DND-41 (cell line): ENCODE results near the gene CARNS1.
A peak's percentile ranks its signal among the peaks of the same experiment; 100 is the strongest.

Experiments
- ATAC-seq: fragments of 200-7000 bp; cut with Tn5 transposase; 3 replicates; pipeline ENCODE4 v1.9.1; 2021; ENCODE audit warnings: low read depth; ENCODE audit not compliant: insufficient read depth
- DNase-seq: peaks from one replicate; pipeline ENCODE4 v3.0.0-alpha.2; 2020
- H2AFZ ChIP-seq: 2 replicates; pipeline ENCODE4 v1.6.0; 2012; ENCODE audit warnings: low read depth, low read length
- H3K27ac ChIP-seq: 2 replicates; pipeline ENCODE4 v1.5.1; 2012; ENCODE audit warnings: low read length, inconsistent platforms
- H3K27me3 ChIP-seq: fragments of 200-600 bp; sonication (generic); 2 replicates; pipeline ENCODE4 v1.6.0; 2012; ENCODE audit warnings: low read length, mild to moderate bottlenecking, inconsistent platforms; ENCODE audit not compliant: insufficient read depth, poor library complexity
- H3K36me3 ChIP-seq: 2 replicates; pipeline ENCODE4 v1.5.1; 2012; ENCODE audit warnings: low read length, inconsistent platforms; ENCODE audit not compliant: insufficient read depth
- H3K4me1 ChIP-seq: 2 replicates; pipeline ENCODE4 v1.5.1; 2012; ENCODE audit warnings: mild to moderate bottlenecking, low read length; ENCODE audit not compliant: insufficient read depth
- H3K4me2 ChIP-seq: 2 replicates; pipeline ENCODE4 v1.6.0; 2012; ENCODE audit warnings: mild to moderate bottlenecking, moderate library complexity, low read length, inconsistent platforms; ENCODE audit not compliant: insufficient read depth
- H3K4me3 ChIP-seq, 2 experiments: fragments of 200-600 bp in 1 of 2; shearing (Covaris generic) in 1 of 2; 2 replicates each; pipeline ENCODE4 v1.5.1; 2012 to 2016; ENCODE audit warnings: inconsistent platforms in 2 of 2, low read length in 2 of 2, mild to moderate bottlenecking in 2 of 2, low read depth in 1 of 2, moderate library complexity in 1 of 2
- H3K79me2 ChIP-seq: 2 replicates; pipeline ENCODE4 v1.6.0; 2012; ENCODE audit warnings: low read length, inconsistent platforms; ENCODE audit not compliant: insufficient read depth
- H3K9ac ChIP-seq: 2 replicates; pipeline ENCODE4 v1.6.0; 2012; ENCODE audit warnings: low read depth, mild to moderate bottlenecking, inconsistent platforms, low read length, moderate library complexity
- H3K9me3 ChIP-seq: 2 replicates; pipeline ENCODE4 v1.5.1; 2012; ENCODE audit warnings: low read length, moderate library complexity, mild to moderate bottlenecking, inconsistent platforms; ENCODE audit not compliant: insufficient read depth, severe bottlenecking
- H4K20me1 ChIP-seq: 2 replicates; pipeline ENCODE4 v1.6.0; 2012; ENCODE audit warnings: low read length; ENCODE audit not compliant: insufficient read depth
- EZH2 ChIP-seq: IDR thresholded peaks from 3 replicates; pipeline ENCODE4 v1.6.1; 2012; ENCODE audit warnings: borderline replicate concordance, low read depth, mild to moderate bottlenecking, moderate library complexity, low read length, inconsistent platforms; ENCODE audit not compliant: severe bottlenecking
- TF ChIP-seq, protein P1 (sequence below): IDR thresholded peaks from 2 replicates; pipeline ENCODE4 v1.5.1; 2012; ENCODE audit warnings: borderline replicate concordance, low read length, moderate library complexity, mild to moderate bottlenecking; ENCODE audit not compliant: poor library complexity, severe bottlenecking; ENCODE audit errors: extremely low read depth

Gene CARNS1

DNA sequence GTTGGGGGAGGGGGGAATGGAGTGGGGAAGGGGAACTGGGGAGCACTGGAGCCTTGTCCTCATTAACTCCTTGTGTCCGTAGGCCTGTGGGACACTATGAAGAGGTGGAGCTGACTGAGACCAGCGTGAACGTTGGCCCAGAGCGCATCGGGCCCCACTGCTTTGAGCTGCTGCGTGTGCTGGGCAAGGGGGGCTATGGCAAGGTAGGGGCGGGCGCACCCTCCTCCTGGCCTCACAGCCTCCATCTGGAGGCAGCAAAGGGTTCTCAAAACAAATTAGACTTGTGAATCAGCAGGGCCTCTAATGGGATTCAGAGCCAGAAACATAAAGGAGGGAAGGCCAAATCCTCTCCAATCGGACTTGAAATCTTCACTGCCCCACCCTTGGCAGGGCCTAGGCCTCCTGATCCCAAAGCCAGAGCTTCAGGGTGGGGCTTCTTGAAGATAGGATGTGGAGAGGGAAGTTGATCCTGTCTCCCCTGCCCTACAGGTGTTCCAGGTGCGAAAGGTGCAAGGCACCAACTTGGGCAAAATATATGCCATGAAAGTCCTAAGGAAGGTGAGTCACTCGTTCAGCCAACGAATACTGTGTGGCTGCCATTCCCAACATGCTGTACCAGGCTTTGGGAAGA is 13.7 kb downstream of the CARNS1 start:
- DNase-seq (peak; percentile 15), ATAC-seq (no peak)
- peak overlapping the region; percentile 74 for H3K9ac ChIP-seq
- H3K36me3 ChIP-seq, result peaks cover 42% of the 10 kb centered on the region
- H4K20me1 ChIP-seq, result peaks cover 34% of the 10 kb centered on the region
- H3K9me3 ChIP-seq, result no peaks in the 10 kb centered on the region
- peaks cover 60% of the 10 kb centered on the region for H3K79me2 ChIP-seq
- TF ChIP-seq, protein P1, sequence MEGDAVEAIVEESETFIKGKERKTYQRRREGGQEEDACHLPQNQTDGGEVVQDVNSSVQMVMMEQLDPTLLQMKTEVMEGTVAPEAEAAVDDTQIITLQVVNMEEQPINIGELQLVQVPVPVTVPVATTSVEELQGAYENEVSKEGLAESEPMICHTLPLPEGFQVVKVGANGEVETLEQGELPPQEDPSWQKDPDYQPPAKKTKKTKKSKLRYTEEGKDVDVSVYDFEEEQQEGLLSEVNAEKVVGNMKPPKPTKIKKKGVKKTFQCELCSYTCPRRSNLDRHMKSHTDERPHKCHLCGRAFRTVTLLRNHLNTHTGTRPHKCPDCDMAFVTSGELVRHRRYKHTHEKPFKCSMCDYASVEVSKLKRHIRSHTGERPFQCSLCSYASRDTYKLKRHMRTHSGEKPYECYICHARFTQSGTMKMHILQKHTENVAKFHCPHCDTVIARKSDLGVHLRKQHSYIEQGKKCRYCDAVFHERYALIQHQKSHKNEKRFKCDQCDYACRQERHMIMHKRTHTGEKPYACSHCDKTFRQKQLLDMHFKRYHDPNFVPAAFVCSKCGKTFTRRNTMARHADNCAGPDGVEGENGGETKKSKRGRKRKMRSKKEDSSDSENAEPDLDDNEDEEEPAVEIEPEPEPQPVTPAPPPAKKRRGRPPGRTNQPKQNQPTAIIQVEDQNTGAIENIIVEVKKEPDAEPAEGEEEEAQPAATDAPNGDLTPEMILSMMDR, result no peak
- no peak for TF ChIP-seq EZH2
- H3K27ac ChIP-seq, result peak overlapping the region; percentile 97
- H3K4me1 ChIP-seq, result peaks cover 55% of the 10 kb centered on the region
- peak overlapping the region; percentile 88 to 90 for H3K4me3 ChIP-seq
- peak overlapping the region; percentile 80 for H3K4me2 ChIP-seq
- no peaks in the 10 kb centered on the region for H3K27me3 ChIP-seq
- no peak overlapping the region for H2AFZ ChIP-seq

DNA sequence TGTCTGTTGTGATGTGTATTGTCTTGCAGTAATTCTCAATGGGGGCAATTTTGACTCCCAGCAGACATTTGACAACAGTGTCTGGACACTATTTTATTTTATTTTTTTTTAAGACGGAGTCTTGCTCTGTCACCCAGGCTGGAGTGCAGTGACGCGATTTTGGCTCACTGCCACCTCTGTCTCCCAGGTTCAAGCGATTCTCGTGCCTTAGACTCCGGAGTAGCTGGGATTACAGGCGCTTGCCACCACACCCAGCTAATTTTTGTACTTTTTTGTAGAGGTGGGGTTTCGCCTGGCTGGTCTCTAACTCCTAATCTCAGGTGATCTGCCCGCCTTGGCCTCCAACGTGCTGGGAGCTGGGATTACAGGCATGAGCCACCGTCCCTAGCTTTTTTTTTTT is 14.2 kb downstream of the CARNS1 start:
- Histone ChIP-seq H3K4me3 (peak overlapping the region in 1 of 2 experiments; percentile 90; a peak in 1 of 4 replicates), H3K9me3 (no peaks in the 10 kb centered on the region), H3K79me2 (peaks cover 65% of the 10 kb centered on the region), H2AFZ (no peak overlapping the region), H4K20me1 (peaks cover 39% of the 10 kb centered on the region), H3K36me3 (peaks cover 48% of the 10 kb centered on the region), H3K9ac (peak overlapping the region; percentile 74), H3K27ac (no peak overlapping the region), H3K27me3 (no peaks in the 10 kb centered on the region), H3K4me2 (peak overlapping the region; percentile 80), H3K4me1 (peaks cover 61% of the 10 kb centered on the region)
- TF ChIP-seq, protein P1, result no peak
- TF ChIP-seq EZH2, result no peak
- DNase-seq, result no peak
- no peak for ATAC-seq

DNA sequence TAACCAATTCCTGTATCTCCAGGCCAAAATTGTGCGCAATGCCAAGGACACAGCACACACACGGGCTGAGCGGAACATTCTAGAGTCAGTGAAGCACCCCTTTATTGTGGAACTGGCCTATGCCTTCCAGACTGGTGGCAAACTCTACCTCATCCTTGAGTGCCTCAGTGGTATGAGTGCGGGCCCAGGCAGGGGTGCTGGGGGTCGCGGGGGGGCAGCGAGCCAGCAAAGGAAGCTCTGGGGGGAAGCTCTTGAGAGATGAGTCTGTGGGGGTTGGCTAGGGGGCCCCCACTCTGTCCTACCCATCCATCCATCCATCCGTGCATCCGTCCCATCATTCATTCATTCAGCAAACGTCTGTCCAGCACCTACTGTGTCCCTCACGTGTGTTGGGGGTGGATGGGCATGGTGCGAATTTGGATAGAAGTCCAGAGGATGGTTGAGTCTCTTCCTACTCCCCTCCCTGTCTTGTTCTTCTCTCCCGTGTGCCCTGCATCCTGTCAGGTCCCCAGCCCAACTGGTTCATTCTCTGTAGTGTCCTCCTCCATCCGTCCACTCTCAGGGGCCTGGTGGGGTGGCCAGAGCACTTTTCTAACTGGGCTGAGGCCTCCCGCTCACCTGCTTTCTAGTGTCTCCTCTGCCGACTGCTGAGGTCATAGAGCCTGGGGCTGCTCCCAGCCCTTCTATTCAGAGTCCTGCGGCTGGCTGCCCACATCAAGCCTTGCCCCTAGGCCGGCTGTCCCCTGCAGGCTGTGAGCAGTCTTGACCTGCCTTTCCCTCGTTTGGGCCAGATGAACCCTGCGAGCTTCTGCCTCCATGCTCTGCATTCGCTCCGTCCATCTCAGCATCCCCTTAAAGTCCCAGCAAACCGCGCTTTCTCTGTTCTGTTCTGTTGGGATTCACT is 16.1 kb downstream of the CARNS1 start:
- no peak overlapping the region for H3K4me3 ChIP-seq
- no peak overlapping the region for H3K9ac ChIP-seq
- peak overlapping the region; percentile 41; the same call in 1 of the 2 replicates for H3K27ac ChIP-seq
- H3K27me3 ChIP-seq, result no peaks in the 10 kb centered on the region
- peaks cover 58% of the 10 kb centered on the region for H4K20me1 ChIP-seq
- H3K9me3 ChIP-seq, result no peaks in the 10 kb centered on the region
- H2AFZ ChIP-seq, result no peak overlapping the region
- H3K36me3 ChIP-seq, result peaks cover 67% of the 10 kb centered on the region
- no peak for TF ChIP-seq EZH2
- TF ChIP-seq, protein P1, result no peak
- peaks cover 84% of the 10 kb centered on the region for H3K79me2 ChIP-seq
- H3K4me2 ChIP-seq, result peak overlapping the region; percentile 18; the same call in 1 of the 2 replicates
- DNase-seq (no peak), ATAC-seq (no peak)
- peaks cover 80% of the 10 kb centered on the region for H3K4me1 ChIP-seq
